HG03060 (cell line): ENCODE measurements around the gene COMMD10.
"Not testable (repeated sequence)": the region's sequence is repeated elsewhere in the genome, so short reads cannot be mapped to it uniquely, and the experiment has no call there.

Source experiments
- ATAC-seq: cut with Tn5 transposase; IDR thresholded peaks from one replicate; pipeline ENCODE4 v1.9.1; 2021; ENCODE audit warnings: low read depth, moderate number of reproducible peaks; ENCODE audit not compliant: unreplicated experiment

Gene COMMD10

GRCh38 chr5:116084871-116085715 is at the start of gene COMMD10:
TSS of gene COMMD10 (plus strand) at chr5:116085025.
- peak; percentile 67 for ATAC-seq

GRCh38 chr5:116035123-116035522 is 49.7 kb upstream of the COMMD10 start:
- ATAC-seq, result no peak

- ATAC-seq, result no peak
Measured at GRCh38 chr5:116037236-116037822, 47.5 kb upstream of the COMMD10 start.

- ATAC-seq, result peak; percentile 74
Measured at GRCh38 chr5:116038817-116039216, 46.0 kb upstream of the COMMD10 start.

GRCh38 chr5:116042375-116042774 is 42.5 kb upstream of the COMMD10 start:
- ATAC-seq, result no peak

GRCh38 chr5:116044073-116044472 is 40.8 kb upstream of the COMMD10 start:
- no peak for ATAC-seq

- ATAC-seq, result no peak
Measured at GRCh38 chr5:116045821-116046220, 39.0 kb upstream of the COMMD10 start.

- ATAC-seq, result no peak
Measured at GRCh38 chr5:116046261-116046660, 38.6 kb upstream of the COMMD10 start.

GRCh38 chr5:116046823-116047222 is 38.0 kb upstream of the COMMD10 start:
- no peak for ATAC-seq

GRCh38 chr5:116058346-116058936 is 26.4 kb upstream of the COMMD10 start:
- no peak for ATAC-seq

GRCh38 chr5:116062352-116062751 is 22.5 kb upstream of the COMMD10 start:
- ATAC-seq, result no peak

GRCh38 chr5:116063950-116064349 is 20.9 kb upstream of the COMMD10 start:
- ATAC-seq, result no peak

- peak; percentile 43 for ATAC-seq
Measured at GRCh38 chr5:116068028-116068632, 16.7 kb upstream of the COMMD10 start.

GRCh38 chr5:116071211-116071610 is 13.6 kb upstream of the COMMD10 start:
- no peak for ATAC-seq

GRCh38 chr5:116075191-116075831 is 9.5 kb upstream of the COMMD10 start:
- ATAC-seq, result no peak

- ATAC-seq, result peak; percentile 97
Measured at GRCh38 chr5:116076496-116076895, 8.3 kb upstream of the COMMD10 start.

- ATAC-seq, result no peak
Measured at GRCh38 chr5:116078199-116078598, 6.6 kb upstream of the COMMD10 start.

- peak; percentile 24 for ATAC-seq
Measured at GRCh38 chr5:116084287-116084691, 536 bp upstream of the COMMD10 start.

- not testable (repeated sequence) for ATAC-seq
Measured at GRCh38 chr5:116086309-116086708, 1.5 kb downstream of the COMMD10 start.

- ATAC-seq, result no peak
Measured at GRCh38 chr5:116088062-116088461, 3.2 kb downstream of the COMMD10 start.

GRCh38 chr5:116090302-116090701 is 5.5 kb downstream of the COMMD10 start:
- ATAC-seq, result no peak
